ENCODE measurements around the gene PCIF1. TPM values are rescaled to one million over a fixed set of nuclear protein-coding genes. Genes with fewer than 3 reads are reported as not detected.

PCIF1 gene
- total and polyA plus RNA-seq, 2 donors (not counting 3 experiments of a cell fraction or from before 2014, with no cell fraction given), result 26.4 to 27.2 TPM

- intact Hi-C loops (cut with micrococcal nuclease) (no loop called here), dilution Hi-C loops (cut with MboI; ENCODE audit: extremely low pct_ligation_motif_present, low sequenced_read_pairs) (no loop called here)
- POLR2A ChIA-PET, result no interaction called here
- no peak overlapping the region for H3K9ac ChIP-seq (replicated peaks; ENCODE audit: extremely low read depth, insufficient read depth, low read length)
- TF ChIP-seq POLR2AphosphoS5 (IDR thresholded peaks at IDR 0.05; ENCODE audit: insufficient read depth, low read depth, low read length), result no peak
- peaks cover 15% of the 10 kb centered on the region for H3K79me2 ChIP-seq (ENCODE audit: control insufficient read depth, insufficient read depth, low read length)
- H3K27ac ChIP-seq (ENCODE audit: insufficient read depth, low read depth, low read length), result no peak overlapping the region
- H3K4me2 ChIP-seq (ENCODE audit: insufficient read depth, low read length), result no peak overlapping the region
- CTCF ChIA-PET, result no interaction called here
- FAIRE-seq (no peak), DNase-seq (ENCODE audit: low read depth, low spot score) (no peak)
- no peak overlapping the region for H3K4me3 ChIP-seq (replicated peaks in 1 of 3; ENCODE audit: insufficient read depth in 1 of 3, low read depth in 1 of 3, low read length in 3 of 3)
- peaks cover 15 to 44% of the 10 kb centered on the region in 2 experiments for H3K36me3 ChIP-seq (ENCODE audit: control insufficient read depth in 2 of 2, extremely low read depth in 1 of 2, insufficient read depth in 2 of 2, low read length in 2 of 2)
- H4K20me1 ChIP-seq (replicated peaks; ENCODE audit: control insufficient read depth, extremely low read depth, insufficient read depth, low read length), result no peaks in the 10 kb centered on the region
- BruUV-seq (replicated peaks), result no TSS peak
- H3K27me3 ChIP-seq (ENCODE audit: control insufficient read depth in 2 of 2, insufficient read depth in 2 of 2, low read length in 2 of 2), result no peaks in the 10 kb centered on the region
- no peaks in the 10 kb centered on the region for H3K9me3 ChIP-seq (replicated peaks; ENCODE audit: control insufficient read depth, insufficient read depth, low read length)
- H3K9me1 ChIP-seq (replicated peaks; ENCODE audit: control insufficient read depth, extremely low read depth, insufficient read depth, low read length), result no peaks in the 10 kb centered on the region
- H2AFZ ChIP-seq (ENCODE audit: low read depth, low read length), result no peak overlapping the region
- H3K4me1 ChIP-seq (ENCODE audit: control insufficient read depth, extremely low read depth, insufficient read depth, low read length), result peaks cover 6% of the 10 kb centered on the region
Measured at GRCh38 chr20:45938727-45939438, 4.4 kb downstream of the PCIF1 start.

DNA sequence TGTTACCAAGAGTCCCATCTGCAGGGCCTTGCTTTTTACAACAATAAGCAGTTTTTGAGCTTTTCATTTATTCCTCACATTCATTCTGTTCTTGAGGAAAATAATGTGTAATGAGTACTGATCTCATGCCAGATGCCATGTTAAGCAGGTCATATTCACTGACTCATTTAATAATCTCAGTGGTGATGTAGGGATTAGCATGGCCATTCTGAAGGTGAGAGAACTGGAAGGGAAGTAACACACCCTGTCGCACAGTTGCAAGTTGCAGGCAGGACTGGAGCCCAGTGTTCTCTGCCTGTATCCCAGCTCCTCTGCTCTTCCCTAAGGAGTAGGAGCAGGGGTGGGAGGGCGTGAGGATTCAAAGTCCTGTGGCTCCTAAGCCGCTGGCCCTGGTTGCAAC, 5.6 kb downstream of the PCIF1 start:
- Histone ChIP-seq H3K36me3 (ENCODE audit: control insufficient read depth in 2 of 2, extremely low read depth in 1 of 2, insufficient read depth in 2 of 2, low read length in 2 of 2) (peaks cover 17 to 53% of the 10 kb centered on the region in 2 experiments), H3K9me3 (replicated peaks; ENCODE audit: control insufficient read depth, insufficient read depth, low read length) (no peaks in the 10 kb centered on the region), H3K9ac (replicated peaks; ENCODE audit: extremely low read depth, insufficient read depth, low read length) (no peak overlapping the region), H4K20me1 (replicated peaks; ENCODE audit: control insufficient read depth, extremely low read depth, insufficient read depth, low read length) (no peaks in the 10 kb centered on the region), H3K4me1 (ENCODE audit: control insufficient read depth, extremely low read depth, insufficient read depth, low read length) (peaks cover 5% of the 10 kb centered on the region), H3K27ac (ENCODE audit: insufficient read depth, low read depth, low read length) (no peak overlapping the region), H3K27me3 (ENCODE audit: control insufficient read depth in 2 of 2, insufficient read depth in 2 of 2, low read length in 2 of 2) (no peaks in the 10 kb centered on the region), H3K4me2 (ENCODE audit: insufficient read depth, low read length) (no peak overlapping the region), H3K79me2 (ENCODE audit: control insufficient read depth, insufficient read depth, low read length) (peaks cover 11% of the 10 kb centered on the region), H2AFZ (ENCODE audit: low read depth, low read length) (no peak overlapping the region), H3K4me3 (replicated peaks in 1 of 3; ENCODE audit: insufficient read depth in 1 of 3, low read depth in 1 of 3, low read length in 3 of 3) (no peak overlapping the region), H3K9me1 (replicated peaks; ENCODE audit: control insufficient read depth, extremely low read depth, insufficient read depth, low read length) (no peaks in the 10 kb centered on the region)
- intact Hi-C loops (cut with micrococcal nuclease), result no loop called here
- TF ChIP-seq POLR2AphosphoS5 (IDR thresholded peaks at IDR 0.05; ENCODE audit: insufficient read depth, low read depth, low read length), result no peak
- TF ChIP-seq POLR2A (IDR thresholded peaks at IDR 0.05; ENCODE audit: low read depth, low read length), result no peak
- TF ChIP-seq, protein P1, sequence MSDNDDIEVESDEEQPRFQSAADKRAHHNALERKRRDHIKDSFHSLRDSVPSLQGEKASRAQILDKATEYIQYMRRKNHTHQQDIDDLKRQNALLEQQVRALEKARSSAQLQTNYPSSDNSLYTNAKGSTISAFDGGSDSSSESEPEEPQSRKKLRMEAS (IDR thresholded peaks at IDR 0.05; ENCODE audit: insufficient read depth, insufficient read length), result no peak
- TF ChIP-seq GATA2 (IDR thresholded peaks at IDR 0.05; ENCODE audit: insufficient read depth, insufficient read length, low read depth, low read length), result no peak
- TF ChIP-seq MYC (IDR thresholded peaks at IDR 0.05; ENCODE audit: low read depth, low read length), result no peak
- TF ChIP-seq, protein P2, sequence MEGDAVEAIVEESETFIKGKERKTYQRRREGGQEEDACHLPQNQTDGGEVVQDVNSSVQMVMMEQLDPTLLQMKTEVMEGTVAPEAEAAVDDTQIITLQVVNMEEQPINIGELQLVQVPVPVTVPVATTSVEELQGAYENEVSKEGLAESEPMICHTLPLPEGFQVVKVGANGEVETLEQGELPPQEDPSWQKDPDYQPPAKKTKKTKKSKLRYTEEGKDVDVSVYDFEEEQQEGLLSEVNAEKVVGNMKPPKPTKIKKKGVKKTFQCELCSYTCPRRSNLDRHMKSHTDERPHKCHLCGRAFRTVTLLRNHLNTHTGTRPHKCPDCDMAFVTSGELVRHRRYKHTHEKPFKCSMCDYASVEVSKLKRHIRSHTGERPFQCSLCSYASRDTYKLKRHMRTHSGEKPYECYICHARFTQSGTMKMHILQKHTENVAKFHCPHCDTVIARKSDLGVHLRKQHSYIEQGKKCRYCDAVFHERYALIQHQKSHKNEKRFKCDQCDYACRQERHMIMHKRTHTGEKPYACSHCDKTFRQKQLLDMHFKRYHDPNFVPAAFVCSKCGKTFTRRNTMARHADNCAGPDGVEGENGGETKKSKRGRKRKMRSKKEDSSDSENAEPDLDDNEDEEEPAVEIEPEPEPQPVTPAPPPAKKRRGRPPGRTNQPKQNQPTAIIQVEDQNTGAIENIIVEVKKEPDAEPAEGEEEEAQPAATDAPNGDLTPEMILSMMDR (IDR thresholded peaks at IDR 0.05; ENCODE audit: extremely low read depth in 1 of 2, insufficient read depth in 1 of 2, low read depth in 1 of 2, low read length in 2 of 2), result no peak
- TF ChIP-seq JUN (IDR thresholded peaks at IDR 0.05; ENCODE audit: borderline replicate concordance, insufficient read depth, insufficient read length, low read depth), result no peak
- TF ChIP-seq EZH2 (IDR thresholded peaks at IDR 0.05; ENCODE audit: borderline replicate concordance, low read depth, low read length, severe bottlenecking), result no peak
- no peak for TF ChIP-seq FOS (IDR thresholded peaks at IDR 0.05; ENCODE audit: borderline replicate concordance, insufficient read depth, low read length)
- ChIA-PET POLR2A (no interaction called here), CTCF (interaction anchor here (0.8 to 0.9 kb wide), 2 partner anchors 22 to 30 kb away, joined by 3 read pairs; no protein-coding TSS in a partner anchor)
- FAIRE-seq (no peak), DNase-seq (ENCODE audit: low read depth, low spot score) (no peak)
- dilution Hi-C loops (cut with MboI; ENCODE audit: extremely low pct_ligation_motif_present, low sequenced_read_pairs), result no loop called here
- BruUV-seq (replicated peaks), result no TSS peak
